Measurements from ENCODE around the gene EDDM13.
A peak's percentile ranks its signal among the peaks of the same experiment; 100 is the strongest.
"Not testable (repeated sequence)": the region's sequence is repeated elsewhere in the genome, so short reads cannot be mapped to it uniquely, and the experiment has no call there.

EDDM13 gene

DNA sequence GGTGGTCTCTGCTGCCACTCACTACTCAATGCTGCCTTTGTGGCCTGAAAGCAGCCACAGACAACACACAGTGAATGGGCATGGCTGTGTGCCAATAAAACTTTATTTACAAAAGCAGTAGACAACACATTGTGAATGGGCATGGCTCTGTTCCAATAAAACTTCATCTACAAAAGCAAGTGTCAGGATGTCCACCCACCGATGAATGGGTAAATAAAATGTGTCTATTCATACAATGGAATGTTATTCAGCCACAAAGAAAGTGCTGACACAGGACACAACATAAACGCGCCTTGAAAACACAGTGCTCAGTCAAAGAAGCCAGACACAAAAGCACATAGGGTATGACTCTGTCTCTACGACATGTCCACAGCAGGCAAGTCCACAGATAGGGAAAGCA, 22.0 kb downstream of the EDDM13 start:
- H3K4me3 ChIP-seq (ENCODE audit: low read depth, low read length): no peak overlapping the region

DNA sequence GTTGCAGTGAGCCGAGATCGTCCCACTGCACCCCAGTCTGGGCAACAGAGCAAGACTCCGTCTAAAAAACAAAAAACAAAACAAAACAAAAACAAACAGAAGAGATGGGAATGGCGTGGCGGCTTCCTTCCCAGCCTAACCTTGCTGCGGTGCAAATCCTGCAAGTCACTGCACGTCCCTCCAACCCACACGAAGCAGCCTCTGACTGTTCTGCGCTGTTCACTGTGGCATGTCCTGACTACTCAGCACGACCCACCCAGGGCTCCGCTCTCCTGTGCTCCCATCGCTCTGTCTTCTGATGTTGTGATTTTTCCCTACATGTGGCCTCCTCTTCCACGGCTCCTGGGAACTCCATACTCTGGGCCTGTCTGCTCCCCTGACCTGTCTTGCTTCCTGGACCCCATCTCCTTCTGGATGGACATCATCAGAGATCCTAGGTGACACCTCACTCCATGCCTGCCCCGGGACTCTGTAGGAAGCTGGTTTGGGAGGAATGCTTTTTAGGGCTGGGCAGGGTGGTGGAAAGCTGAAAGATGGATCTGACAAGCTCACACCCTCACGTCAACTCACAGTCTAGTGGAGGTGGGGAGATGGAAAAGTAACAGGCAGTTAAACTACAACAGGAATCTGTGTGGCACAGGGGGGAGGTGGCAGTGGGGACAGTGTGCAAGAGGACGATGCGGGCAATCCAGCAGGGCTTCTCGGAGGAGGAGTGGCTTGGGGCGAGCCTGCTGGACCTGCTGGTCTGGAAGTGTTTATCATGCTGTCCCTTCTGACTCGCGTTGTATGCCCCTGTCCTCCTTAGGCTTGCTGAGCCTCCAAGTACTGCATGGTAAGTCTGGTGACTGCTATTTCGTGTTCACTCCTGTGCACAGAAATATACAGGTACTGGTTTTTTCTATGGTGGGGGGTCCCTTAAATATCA, 23.2 kb downstream of the EDDM13 start:
- no peak overlapping the region for H3K4me3 ChIP-seq (ENCODE audit: low read depth, low read length)

DNA sequence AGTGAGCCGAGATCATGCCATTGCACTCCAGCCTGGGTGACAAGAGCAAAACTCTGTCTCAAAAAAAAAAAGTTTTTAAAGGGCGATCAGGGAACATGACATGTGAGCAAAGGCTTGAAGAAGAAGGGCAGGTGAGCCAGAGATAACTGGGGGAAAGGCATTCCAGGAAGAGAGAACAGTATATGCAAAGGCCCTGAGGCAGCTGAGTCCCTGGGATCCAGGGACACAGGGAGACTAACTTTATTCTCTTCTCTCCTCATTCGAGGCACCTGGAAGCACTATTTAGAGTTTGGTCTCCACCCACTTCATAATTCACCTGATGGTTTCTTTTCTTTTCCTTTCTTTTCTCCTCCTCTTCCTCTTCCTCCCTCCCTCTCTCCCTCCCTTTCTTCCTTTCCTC, 24.5 kb downstream of the EDDM13 start:
- H3K4me3 ChIP-seq (ENCODE audit: low read depth, low read length): no peak overlapping the region

DNA sequence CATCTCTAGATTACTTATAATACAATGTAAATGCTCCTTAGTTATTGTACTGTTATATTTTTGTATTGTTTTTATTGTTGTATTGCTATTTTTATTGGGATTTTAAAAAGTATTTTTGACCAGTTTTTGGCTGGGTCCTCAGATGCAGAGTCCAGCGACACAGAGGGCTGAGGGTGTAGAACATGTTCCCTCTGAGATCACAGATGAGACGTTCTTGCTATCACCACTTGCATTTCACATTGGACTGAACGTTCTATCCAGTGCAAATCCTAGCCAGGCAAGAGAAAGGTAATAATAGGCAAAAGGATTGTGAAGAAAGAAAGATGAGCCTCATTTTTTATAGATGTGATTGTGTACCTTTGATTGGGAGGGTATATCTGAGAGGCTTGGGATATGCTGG, 27.1 kb downstream of the EDDM13 start:
- no peak overlapping the region for H3K4me3 ChIP-seq (ENCODE audit: low read depth, low read length)

DNA sequence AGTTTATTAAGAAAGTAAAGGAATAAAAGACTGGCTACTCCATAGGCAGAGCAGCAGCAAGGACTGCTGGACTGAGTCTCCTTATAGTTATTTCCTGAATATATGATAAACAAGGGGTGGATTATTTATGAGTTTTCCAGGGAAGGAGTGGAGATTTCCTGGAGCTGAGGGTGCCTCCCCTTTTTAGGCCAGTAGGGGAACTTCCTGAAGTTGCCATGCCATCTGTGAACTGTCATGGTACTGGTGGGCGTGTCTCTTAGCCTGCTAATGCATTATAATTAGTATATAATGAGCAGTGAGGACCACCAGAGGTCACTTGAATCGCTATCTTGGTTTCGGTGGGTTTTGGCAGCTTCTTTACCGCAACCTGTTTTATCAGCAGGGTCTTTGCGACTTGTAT, 28.6 kb downstream of the EDDM13 start:
- no peak overlapping the region for H3K4me3 ChIP-seq (ENCODE audit: low read depth, low read length)

DNA sequence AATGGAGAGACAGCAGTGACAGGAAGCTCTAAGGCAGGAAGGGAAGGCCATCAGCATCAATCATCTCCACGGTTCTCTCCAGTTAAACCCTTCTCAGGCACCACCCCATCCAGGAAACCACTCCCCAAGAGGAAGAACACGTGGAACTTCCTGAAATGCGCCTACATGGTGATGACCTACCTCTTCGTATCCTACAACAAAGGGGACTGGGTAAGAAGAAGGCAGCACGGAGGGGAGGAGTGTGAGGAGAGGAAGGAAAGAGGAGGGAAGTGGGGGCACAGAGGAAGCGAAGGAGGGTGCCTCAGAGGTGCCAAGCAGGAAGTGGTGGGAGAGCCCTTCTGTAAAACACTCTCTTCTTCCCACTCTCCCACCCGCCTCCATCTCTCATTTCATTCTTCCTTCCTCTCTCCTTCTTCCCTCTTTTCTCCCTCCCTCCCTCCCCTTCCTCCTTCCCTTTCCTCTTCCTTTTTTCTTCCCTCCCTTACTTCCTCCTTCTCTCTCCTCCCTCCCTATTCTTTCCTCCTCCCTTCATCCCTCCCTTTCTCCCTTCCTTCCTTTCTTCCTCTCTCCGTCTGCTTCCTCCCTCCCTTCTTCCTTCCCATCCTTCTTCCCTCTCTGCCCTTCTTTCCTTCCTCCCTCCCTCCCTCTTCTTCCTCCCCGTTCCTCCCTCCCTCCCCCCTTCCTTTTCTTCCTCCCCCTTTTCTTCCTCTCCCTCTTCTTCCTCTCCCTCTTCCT, 29.5 kb downstream of the EDDM13 start:
- no peak overlapping the region for H3K4me3 ChIP-seq (ENCODE audit: low read depth, low read length)

DNA sequence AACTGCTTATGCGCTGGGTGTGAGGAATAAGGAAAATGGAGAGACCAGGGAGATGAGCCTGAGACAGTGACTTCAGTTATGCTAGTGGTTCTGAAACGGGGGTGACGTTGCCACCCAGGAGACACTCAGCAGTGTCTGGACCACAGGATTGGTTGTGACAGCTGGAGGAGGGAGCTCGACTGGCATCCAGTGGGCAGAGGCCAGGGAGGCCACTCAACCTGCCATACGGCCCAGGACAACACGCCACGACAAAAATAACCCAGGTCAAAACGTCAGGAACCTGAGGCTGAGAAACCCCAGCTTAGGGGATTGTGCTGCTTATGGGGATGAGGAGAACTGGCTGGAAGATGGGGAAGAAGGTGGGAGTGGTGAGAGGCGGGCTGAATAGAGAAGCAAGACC, 31.7 kb downstream of the EDDM13 start:
- H3K4me3 ChIP-seq (ENCODE audit: low read depth, low read length): no peak overlapping the region

DNA sequence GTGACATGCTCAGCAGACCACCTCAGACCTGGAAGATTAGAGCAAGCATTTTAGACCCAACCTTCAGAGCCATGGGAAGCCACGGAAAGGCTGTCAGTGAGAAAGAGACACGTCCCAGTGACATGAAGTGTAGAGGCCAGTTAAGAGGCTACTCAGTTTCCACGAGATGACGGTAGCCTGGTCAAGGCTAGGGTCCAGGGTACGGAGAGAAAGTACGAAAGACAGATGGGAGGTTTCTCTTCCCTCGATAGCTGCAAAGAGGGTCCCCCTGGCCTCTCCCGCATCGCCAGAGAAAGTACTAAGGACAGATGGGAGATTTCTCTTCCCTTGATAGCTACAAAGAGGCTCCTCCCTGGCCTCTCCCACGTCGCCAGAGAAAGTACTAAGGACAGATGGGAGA, 33.5 kb downstream of the EDDM13 start:
- no peak overlapping the region for H3K4me3 ChIP-seq (ENCODE audit: low read depth, low read length)

DNA sequence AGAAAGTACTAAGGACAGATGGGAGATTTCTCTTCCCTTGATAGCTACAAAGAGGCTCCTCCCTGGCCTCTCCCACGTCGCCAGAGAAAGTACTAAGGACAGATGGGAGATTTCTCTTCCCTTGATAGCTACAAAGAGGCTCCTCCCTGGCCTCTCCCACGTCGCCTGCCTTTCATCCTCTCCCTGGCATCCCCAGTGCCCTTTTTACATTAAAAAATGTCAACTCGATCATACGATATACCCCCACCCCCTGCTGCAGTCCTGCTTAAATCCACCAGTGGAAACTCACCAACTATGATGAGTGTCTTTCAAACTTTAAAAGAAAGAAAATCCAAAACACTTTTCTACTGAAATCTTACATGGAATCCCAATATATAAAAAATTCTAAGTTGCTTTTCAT, 34.5 kb downstream of the EDDM13 start:
- not testable (repeated sequence) for H3K4me3 ChIP-seq (ENCODE audit: low read depth, low read length)

DNA sequence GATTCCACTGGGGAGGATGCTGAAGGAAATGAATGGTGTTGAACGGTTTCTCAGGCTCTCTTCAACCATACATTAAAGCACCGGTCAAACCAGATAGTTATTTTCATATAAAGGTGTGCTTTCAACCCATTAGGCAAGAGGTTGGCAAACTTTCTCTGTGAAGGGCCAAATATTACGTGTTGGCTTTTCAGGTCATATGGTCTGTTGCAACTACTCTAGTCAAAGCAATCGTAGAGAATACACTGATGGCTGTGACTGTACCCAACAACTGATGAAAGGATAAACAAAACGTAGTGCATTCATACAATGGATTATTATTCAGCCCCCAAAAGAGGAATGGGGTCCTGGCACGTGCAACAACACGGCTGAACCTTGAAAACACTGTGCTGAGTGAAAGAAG, 36.2 kb downstream of the EDDM13 start:
- H3K4me3 ChIP-seq (ENCODE audit: low read depth, low read length): no peak overlapping the region

DNA sequence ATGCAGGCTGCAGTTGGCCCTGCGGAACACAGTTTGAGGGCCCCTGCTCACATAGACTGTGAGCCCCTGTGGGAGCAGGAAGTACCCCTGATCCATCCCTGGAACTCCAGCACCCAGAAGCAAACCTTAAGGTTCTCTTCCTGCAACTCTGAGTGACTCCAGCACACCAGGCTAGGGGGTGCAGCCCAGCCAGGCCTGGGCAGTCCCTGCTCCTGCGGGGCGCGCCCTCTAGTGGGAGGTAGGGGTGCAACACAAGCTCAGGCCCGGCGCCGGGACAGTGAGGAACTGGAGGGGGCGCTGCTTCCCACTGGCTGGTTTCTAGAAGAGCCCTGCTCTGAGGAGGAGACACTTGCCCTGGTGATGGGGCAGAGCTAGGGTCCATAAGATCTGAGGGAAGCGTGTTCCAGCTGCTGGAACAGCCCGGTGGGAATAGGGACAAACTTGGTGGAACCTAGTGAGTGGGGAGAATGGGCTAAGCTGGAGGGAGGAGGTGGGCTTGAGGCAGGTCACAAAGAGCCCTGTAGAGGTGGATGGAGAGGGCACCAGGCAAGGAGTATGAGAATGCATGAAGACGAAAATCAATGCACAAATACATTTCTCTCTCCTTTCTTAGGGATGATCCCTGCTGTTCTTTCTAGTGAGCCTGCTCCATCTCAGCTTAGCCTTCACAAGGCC, 37.1 kb downstream of the EDDM13 start:
- H3K4me3 ChIP-seq (ENCODE audit: low read depth, low read length): no peak overlapping the region

DNA sequence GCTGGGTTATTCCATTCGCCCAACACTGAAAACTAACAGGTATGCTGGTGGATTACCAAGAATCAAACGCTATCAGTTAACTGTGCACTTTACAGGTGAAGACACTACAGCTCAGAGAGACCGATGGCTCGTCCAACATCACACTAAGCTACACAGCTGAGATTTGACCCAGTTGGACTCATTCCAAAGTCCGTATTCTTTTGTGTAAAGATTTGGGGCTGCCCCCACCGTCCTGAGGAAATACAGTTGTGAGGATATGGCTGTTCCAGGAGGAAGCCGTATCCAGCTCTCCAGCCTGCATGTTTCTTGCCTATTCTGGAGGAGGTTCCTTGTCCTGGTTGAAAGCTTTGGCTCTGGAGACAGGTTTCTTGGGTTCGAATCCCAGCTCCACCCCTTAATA, 37.9 kb downstream of the EDDM13 start:
- no peak overlapping the region for H3K4me3 ChIP-seq (ENCODE audit: low read depth, low read length)

DNA sequence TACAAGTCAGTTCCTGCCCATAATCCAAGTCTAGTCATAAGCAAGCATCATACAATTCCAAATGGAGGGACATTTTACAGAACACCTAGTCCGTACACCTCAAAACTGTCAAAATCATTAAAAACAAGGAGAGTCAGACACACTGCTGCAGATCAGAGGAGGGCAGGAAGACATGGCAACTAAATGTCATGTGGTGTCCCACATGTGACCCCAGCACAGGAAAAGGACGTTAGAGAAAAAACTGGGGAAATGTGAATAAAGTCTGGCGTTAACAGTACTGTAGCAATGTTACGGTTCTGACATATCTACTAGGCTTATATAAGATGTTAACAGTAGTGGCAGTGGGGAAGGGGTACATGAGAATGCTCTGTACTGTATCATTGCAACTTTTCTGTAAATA, 39.8 kb downstream of the EDDM13 start:
- no peak overlapping the region for H3K4me3 ChIP-seq (ENCODE audit: low read depth, low read length)

DNA sequence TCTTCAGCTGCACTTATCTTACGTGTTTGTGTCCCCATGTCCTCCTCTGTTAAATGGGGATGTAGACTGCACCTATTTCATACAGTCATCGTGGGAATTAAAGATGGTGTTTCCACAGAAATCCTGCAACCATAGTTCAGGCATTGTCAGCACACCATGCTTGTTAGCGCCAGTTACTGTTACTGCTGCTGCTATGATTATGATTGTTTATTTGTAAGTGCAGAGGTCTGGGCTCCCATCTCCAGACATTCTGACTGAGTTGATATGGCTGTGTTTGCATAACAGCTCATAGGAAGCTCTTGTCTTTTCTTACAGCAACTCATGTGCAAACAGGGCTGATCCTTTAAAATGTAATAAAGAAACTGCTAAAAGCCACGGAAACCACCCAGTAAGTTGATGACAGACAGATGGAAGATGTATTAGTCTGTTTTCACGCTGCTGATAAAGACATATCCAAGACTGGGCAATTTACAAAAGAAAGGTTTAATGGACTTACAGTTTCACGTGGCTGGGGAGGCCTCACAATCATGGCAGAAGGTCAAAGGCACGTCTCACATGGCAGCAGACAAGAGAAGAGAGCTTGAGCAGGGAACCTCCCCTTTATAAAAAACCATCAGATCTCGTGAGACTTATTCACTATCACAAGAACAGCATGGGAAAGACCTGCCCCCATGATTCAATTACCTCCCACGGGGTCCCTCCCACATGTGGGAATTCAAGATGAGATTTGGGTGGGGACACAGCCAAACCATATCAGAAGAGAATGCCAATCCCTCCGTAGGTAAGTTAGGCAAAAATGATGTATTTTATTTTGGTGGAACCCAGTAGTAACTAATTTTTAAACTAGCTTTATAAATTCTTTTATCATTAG, 40.5 kb downstream of the EDDM13 start:
- H3K4me3 ChIP-seq (ENCODE audit: low read depth, low read length): no peak overlapping the region

DNA sequence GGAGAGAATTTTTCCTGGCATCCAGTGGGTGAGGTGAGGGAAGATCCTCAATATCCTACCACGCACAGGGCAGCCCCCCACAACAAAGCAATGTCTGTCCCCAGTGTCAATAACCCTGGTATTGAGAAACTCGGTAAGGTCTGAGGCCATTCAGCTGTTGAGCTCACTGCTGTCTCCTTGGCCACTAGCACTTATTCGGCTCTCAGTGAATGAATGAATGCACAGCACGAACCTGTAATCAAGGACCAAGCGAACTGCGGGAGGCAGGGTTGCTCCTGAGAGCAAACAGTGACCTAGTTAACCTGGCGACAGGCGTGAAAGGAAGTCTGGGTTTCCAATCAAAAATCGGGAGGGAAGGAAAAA, 41.5 kb downstream of the EDDM13 start:
- peak overlapping the region; percentile 91 for H3K4me3 ChIP-seq (ENCODE audit: low read depth, low read length)

DNA sequence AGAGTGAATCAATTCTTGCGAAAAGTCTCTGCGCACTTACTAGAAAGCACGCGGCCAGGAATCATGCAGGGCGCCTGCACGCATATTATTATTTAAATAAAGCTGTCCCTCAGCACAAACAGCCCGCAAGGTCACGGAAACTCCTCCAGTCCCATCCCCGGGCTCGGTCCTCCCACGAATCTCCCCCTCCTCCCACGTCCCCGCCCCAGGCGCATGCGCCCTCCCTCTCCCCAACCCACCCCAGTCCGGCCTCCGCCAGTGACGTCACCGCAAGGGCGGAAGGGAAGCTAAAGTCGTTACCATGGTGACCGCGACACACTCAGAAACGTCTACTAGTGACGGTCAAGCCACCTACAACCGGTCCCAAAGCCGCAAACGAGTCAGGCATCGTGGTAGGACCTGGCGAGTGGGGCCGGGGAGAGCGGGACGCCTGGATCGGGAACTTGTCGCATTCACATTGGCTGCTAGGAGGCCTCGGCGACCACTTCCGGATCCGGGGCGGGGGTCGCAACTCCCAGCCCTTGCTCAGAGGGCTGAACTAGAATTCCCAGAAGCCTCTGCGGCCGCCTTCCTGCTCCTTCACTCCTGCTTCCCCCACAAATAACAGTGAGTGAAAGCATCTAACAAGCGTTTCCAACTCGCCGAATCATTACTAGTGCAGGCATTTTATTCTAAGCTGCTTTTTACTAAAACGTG, 42.0 kb downstream of the EDDM13 start, which contains the start of gene ZSCAN5A:
TSS of gene ZSCAN5A (minus strand) at position 459 of the 696 bp plus-strand sequence. CDS start 89,793 bp downstream, outside the sequence.
- H3K4me3 ChIP-seq (ENCODE audit: low read depth, low read length): peak within 1 kb of the TSS; percentile 91

DNA sequence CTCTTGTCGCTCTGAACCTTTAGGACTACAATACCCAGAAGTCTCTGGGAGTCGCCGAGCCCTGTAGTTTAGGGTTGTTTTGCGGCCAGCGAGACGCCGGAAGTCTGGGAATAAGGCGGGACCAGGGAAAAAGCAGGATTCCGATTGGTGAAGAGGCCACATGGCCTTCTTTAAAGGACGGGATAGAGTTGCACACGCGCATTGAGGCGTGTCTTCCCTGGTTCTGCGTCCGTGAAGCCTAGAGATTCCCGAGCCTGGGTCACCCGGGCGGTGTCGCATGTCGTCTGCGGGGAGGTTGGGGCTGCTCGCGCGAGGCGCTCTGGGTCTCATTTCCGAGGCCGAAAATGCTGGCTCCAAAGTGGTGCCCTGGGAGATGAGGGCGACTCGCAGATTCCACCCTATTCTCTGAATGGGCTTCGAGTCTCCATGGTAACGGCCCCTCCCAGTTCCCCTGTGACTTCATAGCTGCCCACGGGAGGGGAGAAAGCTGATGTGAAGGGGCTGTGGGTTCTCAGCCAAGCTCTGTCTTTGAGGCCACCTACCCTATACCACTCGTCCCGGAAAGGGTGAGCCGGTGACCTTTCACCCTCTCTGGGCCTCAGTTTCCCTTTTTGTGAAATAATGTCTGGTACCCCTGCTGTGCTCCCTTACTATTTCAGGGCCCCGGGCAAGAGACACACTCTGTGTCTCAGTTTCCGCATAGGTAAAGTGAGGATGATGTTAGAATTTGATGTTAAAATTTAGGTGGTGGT, 42.7 kb downstream of the EDDM13 start:
- H3K4me3 ChIP-seq (ENCODE audit: low read depth, low read length): peak overlapping the region; percentile 91

DNA sequence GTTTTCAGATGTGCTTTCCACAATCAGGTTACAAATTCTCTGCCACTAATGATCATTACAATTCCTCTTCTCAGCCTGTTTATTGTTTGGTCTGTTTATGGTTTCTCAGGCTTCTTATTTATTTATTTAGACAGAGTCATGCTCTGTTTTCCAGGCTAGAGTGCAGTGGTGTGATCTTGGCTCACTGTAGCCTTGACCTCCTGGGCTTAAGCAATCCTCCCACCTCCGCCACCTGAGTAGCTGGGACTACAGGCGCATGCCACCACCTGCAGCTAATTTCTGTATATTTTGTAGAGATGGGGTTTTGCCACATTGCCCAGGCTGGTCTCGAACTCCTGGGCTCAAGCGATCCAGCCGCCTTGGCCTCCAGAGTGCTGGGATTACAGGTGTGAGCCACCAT, 44.2 kb downstream of the EDDM13 start:
- no peak overlapping the region for H3K4me3 ChIP-seq (ENCODE audit: low read depth, low read length)

DNA sequence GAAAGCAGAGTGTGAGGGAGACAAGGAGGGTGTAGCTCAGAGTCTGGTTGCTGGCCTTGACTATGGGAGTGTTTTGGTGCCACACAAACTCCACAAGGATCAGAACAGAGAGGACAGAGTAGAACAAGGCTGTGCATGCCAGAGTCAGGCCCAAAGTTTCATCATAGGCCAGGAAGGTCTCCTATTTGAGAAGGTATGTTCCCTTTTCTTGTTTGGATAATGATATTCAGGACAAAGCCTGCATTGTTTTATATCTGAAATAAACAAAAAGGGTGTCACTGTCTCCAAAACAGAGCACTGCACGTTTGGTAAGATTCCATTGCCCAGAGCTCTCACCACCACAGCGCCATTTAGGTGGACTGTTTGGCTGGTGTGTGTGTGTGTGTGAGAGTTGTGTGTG, 45.2 kb downstream of the EDDM13 start:
- no peak overlapping the region for H3K4me3 ChIP-seq (ENCODE audit: low read depth, low read length)

All from iPS-11a (cell line).